Measurements from ENCODE around the gene TBC1D22A.

The TBC1D22A gene

DNA sequence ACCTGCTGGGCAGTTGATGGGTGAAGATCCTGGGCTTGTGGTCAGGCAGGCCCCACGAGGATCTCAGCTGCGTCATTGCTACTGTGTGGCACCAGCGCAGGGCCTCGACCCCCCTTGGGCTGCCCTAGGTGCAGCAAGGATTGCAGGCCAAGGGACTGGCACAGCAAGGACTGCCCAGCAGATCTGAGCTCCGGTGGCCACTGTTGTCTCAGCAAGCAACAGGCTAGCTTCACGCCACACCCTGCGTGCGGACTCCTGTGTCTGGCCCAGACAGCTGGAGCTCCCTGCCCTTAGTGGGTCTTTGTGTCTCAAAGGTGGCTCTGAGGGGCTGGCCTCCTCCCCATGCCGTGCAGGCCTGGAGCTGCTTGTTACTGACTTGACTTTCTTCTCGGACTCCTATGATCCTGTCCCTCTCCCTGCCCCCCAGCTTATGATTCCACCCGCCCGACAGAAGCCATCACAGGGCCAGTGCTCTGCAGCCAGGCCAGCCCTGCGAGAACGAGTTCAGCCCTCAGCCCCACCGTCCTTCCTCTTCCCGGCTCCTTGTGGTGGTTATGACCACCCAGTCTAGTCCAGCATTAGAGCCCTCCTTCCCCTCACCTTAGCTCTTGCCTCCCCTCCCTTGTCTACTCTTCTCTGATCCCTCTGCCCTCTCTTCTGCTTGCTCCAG is 295.6 kb downstream of the TBC1D22A start:
- DNase-seq (ENCODE audit: low read depth in 2 of 2), result no peak

DNA sequence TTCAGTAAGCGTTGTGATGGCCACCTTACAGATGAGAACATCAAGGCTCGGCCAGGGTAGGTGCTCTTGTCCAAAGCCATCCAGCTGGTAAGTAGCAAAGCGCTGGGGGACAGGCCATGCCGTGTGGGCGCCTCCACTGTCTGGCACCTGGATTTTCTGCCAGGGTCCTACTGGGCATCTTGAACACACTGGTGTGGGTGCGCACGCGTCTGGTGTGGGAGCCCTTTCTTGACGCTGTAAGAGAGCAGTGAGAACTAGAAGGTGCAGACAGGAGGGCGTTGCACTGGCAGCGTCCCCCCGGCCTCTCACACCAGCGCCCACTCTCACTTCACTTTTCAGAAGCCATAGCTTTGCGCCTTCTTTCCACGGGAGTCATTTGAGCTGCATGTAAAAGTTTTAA is 296.6 kb downstream of the TBC1D22A start:
- DNase-seq (ENCODE audit: low read depth in 2 of 2), result no peak

DNA sequence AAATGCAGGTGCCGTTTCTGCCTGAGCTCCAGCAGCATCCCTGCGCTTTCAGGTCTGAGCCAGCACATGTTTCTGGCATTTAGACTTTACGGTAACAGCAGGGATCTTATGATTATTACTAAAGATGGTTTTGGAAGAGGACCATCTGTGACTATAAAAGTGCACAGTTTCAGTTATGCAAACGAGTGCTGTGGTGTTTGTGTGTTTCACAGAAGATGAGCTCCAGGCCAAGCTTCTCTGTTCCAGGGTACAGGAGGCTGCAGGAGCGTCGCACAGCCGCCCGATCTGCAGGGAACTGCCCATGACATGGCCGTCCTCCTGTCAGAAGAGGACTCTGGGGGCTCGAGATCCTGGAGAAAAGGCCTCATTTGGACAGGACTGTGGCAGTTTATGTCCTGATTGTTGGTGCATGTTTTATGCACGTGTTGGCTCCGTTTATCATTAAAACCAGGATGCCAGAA is 297.3 kb downstream of the TBC1D22A start:
- DNase-seq (ENCODE audit: low read depth in 2 of 2), result no peak

DNA sequence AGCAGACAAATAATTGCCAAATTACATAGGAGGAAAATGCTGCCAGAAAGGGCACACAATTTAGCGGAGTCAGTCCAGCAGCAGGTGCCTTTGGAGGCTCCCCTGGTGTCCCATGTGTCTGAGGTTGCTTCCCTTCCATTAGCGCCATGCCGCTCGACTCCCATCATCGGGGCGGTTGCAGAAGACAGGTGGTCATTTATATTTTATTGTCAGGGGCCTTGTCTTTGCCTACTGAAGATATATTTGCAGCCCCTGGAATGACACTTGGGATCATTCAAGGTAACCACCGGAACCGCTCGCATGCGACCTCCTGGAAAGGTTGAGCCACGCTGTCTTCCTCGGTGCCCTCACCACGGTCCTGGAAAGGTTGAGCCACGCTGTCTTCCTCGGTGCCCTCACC is 298.3 kb downstream of the TBC1D22A start:
- DNase-seq (ENCODE audit: low read depth in 2 of 2), result no peak

DNA sequence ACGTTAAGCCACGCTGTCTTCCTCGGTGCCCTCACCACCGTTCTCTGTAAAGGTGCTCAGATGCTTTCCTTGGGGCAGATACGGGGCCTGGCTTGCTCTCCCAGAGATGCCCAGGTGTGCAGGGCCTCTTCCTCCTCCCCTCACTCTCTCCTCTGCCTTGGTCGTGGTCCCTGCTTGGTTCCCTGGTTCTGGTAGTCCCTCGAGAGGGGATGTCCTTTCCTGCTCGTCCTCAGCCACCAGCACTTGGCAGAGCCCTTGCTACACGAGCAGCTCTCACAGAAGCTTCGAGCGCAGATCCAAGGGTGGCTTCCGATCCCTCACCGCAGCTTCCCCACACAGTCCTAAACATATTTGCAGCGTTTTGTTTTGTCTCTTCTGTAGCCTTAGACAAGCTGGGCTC is 298.8 kb downstream of the TBC1D22A start:
- no peak for DNase-seq (ENCODE audit: low read depth in 2 of 2)

DNA sequence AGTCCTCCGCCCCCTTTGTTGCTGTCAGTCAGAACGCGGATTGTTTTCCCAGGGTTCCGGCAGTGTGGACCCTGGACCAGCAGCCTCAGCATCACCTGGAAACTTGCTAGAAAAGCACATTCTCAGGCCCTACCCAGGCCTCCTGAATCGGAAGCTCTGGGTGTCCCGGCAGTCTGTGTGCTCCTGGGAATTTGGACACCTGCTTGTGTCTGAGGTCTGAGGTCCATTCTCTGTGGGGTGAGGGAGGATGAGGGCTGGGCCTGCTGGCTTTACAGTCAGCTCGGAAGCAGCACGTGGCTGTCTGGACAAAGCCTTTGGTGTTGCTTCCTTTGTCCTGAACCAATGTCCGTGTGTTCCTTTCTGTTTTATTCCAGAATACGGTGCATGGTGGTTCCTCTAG is 299.7 kb downstream of the TBC1D22A start:
- DNase-seq (ENCODE audit: low read depth in 2 of 2), result no peak

DNA sequence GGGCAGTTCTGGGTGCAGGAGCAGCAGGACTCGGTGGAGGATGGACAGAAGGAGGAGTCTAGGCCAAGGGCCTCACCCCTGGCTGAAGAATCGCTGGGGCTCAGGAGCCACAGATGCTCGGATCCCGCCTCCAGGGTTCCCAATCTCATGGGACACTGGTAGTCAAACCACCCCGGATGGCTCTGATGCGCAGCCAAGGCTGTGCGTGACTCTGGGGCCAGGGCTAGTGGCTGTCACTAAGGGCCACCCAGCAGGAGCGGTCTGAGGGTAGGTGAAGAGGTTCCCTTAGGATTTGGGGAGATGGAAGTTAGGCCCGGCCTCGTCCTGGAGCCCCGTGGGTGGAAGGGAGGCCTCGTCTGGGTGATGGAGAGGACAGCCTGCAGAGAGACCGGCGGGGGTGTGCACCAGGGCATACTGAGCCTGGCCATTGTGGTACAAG is 300.6 kb downstream of the TBC1D22A start:
- no peak for DNase-seq (ENCODE audit: low read depth in 2 of 2)

DNA sequence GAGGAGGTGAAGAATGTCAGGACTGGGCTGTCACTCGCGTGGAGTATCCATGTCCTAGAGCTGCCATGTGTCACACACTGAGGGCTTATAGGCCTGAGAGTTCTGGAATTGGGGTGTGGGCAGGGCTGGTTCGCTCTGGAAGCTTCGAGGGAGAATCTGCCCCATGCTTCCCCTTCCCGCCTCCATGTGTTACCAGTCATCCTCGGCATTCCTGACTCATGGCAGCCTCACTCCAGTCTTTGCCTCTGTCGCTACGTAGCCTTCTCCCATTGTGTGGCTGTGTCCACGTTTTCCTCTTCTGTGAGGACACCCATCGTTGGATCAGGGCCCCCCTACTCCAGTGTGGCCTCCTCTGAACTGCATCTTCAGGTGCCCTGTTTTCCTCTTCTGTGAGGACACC is 301.2 kb downstream of the TBC1D22A start:
- DNase-seq (ENCODE audit: low read depth in 2 of 2), result no peak

DNA sequence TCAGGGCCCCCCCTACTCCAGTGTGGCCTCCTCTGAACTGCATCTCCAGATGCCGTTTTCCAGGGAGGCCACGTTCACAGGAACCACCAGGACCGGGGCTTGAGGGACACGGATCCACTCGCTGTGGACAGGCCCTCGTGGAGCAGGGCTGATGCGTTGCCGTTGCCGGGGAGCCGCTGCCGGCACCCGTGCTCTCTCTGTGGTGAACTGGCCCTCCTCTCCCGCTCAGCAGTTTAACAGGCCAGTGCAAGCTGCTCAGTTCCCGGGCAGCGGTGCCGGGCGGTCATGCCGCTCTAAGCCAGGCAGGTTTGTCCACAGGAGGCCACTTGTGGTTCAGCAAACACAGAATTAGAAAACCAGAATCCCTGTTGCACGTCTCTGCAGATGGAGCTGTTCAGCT is 301.6 kb downstream of the TBC1D22A start:
- DNase-seq (ENCODE audit: low read depth in 2 of 2), result no peak

DNA sequence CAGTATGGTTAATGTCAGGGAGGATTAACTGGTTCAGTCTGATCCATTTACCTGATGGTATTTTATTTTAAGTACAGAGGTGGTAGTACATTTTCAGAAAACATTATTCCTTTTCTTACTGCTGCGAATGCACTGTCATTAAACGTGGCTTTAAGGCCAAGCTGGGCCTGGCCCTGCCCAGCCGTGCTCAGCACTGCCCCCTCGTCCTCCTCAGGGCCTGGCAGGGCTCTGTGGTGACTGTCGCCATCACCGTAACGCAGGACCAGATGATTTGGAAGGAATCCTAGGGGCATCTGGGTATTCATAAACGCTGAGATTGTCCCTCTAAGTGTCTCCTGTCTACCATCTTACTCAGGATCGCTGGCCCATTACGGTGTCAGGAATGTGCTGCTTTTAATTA is 302.0 kb downstream of the TBC1D22A start:
- no peak for DNase-seq (ENCODE audit: low read depth in 2 of 2)

DNA sequence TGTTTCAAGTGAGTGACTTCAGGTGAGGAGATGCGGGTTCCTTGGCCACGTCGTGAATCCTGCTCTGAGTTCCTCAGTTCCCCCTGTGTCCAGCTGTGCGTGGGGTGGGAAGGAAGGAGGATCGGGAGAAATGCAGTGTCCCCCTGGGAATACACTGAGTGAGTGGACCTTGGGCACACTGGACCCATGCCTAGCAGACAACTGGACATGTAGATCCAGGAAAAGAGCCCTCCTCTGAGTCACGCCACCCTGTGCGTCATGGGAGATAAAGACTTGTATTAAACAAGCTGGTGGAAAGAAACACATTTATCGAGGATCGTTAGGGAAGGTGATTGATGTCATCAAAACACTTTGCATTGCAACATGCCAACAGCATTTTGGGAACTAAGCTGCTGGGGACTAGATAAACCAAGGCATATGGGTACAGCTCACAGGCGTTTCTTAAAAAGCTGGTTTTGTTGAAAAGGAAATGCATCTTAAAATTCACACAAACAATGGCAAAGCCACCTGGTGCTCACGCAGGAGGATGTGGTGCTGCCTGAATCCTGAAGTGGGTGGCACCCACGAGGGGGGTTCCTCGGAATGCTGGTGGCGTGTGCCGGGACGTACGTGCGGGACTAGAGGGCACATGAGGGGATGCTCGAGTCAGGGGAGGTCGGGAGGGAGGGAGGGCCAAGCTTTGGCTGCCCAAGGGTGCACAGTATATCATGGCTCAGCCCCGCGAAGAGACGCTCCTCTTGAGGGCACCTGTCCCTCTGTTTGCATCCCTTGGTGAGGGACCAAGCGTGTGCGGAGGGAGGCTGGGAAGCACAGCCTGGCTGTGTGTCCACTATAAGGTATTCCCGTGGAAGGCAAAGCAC is 303.5 kb downstream of the TBC1D22A start:
- DNase-seq (ENCODE audit: low read depth in 2 of 2), result no peak

DNA sequence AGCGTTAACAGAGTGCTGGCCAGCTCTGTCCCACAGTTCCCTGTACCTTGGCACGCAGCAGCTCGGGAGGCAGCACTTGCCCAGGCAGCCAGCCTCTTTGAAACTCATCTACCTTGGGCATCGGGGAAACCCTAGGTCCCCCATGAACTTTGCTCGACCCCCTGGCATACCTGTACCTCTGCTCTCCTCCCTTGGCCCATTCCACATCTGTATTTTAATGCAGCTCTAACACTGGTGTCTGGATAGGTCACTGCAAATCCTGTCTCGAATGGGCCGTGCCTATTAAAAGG is 304.1 kb downstream of the TBC1D22A start:
- no peak for DNase-seq (ENCODE audit: low read depth in 2 of 2)

DNA sequence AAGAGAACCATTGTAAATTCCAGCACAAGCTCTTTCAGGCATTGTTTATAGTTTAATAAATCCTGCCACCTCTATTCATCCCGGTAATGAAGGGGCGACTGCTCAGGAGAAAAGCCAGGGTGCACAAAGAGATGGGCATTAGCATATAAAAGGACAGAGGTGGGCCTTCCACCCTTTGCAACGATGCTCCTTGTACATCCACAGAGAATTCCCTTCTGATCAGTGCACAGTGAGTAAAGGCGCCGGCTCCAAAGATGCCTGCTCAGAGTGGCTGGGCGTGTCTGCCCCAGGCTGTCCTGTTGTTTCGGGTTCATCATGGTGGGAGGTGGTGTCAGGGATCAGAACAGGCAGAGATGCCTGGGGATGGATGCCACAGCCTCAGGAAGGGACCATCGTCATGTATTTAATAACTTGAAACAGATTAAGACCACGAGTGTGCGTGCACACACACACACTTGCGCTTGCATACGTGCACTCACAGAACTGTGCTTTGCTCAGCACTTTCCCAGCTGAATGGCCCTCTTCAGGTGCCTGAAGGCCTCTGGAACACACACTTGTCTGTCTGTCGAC is 305.0 kb downstream of the TBC1D22A start:
- DNase-seq (ENCODE audit: low read depth in 2 of 2), result no peak

DNA sequence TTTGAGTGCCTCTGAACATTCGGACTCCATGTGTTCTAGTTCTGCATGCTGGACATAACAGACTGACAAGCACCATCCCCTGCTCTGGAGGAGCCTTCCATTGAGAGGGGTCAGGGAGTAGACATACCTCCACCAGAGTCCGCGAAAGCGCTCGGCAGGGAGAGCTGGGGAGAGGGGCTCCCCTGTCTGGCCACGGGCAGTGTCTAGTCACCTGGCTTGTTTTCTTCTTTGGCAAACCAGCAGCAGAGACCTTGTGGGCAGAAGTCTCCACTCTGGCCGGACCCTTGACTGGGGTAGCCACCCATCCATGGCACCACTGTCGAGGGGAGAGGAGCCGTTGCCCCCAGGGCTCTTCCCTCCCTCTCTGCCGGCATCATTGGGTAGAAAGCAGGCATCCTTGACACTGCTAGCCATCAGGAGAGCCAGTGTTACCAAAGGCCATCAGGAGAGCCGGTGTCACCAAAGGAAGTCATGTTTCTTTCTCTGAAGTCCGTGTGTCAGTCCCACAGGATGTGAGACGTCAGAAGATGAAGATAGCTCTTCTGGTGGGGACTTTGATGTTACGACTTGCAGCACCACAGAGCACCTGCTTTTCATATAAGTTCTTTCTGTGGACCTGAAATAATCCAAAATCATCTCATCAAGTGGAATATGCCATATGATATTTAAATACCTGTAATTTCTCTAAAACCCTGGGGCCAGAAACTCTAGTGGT is 305.6 kb downstream of the TBC1D22A start:
- no peak for DNase-seq (ENCODE audit: low read depth in 2 of 2)

DNA sequence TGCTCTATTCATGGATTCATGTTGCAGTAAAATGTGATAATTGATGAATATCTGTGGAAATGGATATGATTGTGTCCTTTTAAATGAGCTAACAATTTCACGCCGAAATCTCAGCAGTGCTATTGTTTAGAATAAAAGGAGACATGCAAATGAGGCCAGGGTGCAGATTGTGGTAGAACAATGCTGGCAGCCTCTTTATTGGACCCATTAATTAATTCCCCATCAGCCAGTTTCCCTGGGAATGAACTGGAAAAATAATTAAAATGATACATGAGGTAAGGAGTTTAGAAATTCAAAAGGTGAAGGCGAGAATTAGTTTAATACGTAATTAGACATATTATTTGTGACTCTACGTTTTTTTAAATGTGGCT is 306.2 kb downstream of the TBC1D22A start:
- DNase-seq (ENCODE audit: low read depth in 2 of 2), result no peak

DNA sequence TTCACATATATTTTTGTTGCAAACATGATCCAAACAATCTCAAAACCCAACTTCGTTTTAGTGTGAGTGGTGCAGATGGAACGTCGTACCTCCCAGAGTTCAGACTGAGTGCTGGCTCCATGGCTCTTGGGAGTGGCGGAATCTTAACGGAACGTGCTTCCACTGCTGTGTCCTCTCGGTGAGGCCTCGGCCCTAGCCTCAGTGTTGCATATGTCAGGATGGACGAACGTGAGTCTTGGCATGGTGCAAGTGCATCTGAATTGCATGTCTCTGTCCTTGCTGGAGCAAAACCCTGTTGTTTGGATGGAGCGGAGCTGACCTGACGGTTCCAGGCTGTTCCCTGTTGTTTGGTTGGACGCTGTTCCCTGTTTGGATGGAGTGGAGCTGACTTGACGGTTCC is 306.8 kb downstream of the TBC1D22A start:
- no peak for DNase-seq (ENCODE audit: low read depth in 2 of 2)

DNA sequence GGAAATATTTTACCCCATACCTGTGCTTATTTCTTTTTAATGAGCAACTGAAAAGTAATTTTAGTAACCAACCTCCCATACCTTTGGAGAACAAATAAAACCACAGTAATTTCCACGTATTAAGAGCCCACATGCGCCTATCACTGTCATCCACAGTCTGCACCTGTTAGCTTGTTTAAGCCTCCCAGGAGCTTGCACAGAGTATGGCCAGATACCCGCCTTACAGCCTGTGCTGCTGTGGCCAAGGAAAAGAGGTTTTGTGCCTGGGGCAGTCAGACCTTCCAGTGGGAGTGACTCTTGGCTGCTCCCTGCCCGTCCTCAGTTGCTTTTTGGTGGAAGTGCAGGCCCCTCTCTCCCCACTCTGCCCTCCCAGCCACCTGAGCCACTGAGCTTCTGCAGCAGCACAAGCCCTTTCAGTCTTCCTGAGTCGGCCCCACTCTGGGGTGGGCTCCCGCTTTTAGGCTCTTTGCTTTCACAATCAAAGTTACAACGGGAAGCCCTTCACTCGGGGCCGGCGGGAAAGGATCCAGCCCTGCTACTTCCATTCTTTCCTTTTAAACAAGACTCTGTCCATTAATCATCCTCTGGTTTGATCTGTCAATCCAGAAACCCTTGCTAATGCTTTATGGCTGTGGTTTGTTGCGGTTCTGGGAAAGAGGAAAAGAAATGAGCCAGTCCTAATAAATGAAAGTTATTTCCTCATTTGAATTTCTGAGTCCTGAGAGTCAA is 308.8 kb downstream of the TBC1D22A start:
- no peak for DNase-seq (ENCODE audit: low read depth in 2 of 2)

DNA sequence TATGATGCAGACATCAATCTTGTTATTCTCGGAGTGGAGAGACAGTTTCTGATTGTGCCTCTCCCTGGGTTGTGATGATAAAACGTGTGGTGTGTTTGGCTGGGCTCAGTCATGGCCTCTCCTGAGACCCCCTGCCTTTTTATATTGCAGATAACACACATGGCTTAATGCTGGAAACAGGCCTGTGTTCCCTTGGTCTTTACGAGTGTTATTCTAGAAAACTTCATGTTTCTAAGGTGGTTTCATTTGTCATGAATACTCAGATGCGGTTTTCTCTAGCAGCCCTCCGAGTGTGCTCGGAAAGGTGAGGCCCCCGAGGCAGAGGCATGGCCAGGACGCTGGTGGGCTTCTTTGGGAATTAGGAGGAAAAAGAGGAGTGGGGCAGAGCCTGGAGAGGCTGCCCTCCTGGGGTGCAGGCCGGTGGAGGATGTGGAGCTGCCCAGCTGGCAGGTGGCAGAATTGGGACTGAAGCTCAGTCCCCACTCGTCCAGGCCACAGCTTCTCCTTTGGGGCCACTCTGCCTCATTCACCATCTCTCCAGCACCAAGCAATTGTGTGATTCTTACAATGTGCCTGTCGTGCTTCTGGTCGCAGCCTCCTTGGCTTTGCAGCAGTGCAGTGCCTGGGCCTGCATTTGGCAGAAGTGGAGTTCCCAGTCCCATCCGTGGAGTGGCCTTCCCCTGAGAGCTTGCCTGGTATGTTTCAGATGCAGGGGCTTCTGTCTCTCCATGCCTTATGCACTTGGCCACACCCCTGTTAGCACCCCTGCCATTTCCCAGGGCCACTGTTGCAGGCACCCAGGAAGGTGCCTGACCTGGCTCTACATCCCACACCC is 309.6 kb downstream of the TBC1D22A start:
- no peak for DNase-seq (ENCODE audit: low read depth in 2 of 2)

DNA sequence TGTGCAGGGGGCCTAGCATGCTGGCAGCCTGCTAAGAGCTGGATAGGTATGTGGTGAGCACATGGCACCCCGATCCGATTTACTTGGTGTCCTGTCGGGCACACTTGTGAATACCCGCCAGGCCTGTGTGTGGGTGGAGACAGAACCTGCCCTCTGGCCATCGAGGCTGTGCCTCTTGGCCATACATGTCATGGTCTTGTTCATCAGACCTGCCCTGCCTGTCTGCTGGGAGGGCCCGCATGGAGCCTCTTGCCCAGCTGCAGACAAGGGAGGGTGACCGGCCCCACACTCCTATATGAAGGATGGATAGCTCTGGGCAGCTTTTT is 310.2 kb downstream of the TBC1D22A start:
- no peak for DNase-seq (ENCODE audit: low read depth in 2 of 2)

DNA sequence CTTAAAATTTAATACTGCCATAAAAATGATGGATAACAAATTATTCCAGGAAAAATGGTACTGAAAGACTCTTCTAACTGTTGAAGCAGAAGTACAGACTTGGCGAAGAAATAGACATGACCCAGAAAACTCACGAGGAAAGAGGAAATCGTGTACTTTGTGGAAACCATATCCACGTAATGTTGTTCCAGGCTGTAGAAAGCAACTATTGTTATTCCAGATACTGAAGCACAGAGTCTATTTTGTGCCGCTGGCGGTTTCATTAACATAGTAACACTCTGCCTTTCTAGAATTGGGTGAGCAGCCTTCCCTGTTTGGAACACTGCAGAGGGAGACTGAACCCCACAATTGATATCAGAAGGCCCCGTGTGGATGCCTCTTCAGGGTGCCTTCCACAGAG is 310.6 kb downstream of the TBC1D22A start:
- DNase-seq (ENCODE audit: low read depth in 2 of 2), result no peak

DNA sequence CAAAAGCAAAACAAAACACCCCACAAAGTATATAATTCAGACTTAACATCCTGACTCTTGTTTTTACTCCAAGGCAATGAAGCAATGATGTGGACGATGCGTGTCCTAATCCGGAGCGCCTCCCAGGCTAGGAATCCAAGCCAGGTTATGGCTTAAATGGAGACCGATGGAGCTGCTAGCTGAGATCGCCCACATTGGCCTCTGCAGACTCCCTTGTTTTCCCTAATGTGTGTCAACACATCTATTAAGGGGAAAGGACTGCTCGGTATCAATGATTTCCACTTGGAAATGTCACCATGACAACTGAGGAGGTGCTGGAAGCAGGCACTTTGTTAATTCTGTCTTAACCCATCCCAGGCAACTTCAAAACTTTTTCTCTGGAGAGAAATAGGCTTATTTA is 311.7 kb downstream of the TBC1D22A start:
- DNase-seq (ENCODE audit: low read depth in 2 of 2), result no peak
